Neuronal stem cell (in vitro differentiated cells): ENCODE measurements around the gene KLF5.

Source experiments
- DNase-seq: peaks from one replicate; pipeline ENCODE4 v3.0.0-alpha.2; 2013; ENCODE audit warnings: low spot score
- H2AFZ ChIP-seq: one replicate; pipeline ENCODE4 v1.6.1; 2013; ENCODE audit warnings: mild to moderate bottlenecking, low read length, inconsistent platforms
- H2AK5ac ChIP-seq: 2 replicates; pipeline ENCODE4 v1.6.1; 2013; ENCODE audit warnings: low read depth, mild to moderate bottlenecking, inconsistent platforms, low read length, moderate library complexity, mixed read lengths
- H2BK120ac ChIP-seq: 2 replicates; pipeline ENCODE4 v1.6.1; 2013; ENCODE audit warnings: low read depth, mild to moderate bottlenecking, inconsistent platforms, low read length, moderate library complexity, mixed read lengths
- H2BK12ac ChIP-seq: one replicate; pipeline ENCODE4 v1.6.1; 2013; ENCODE audit warnings: low read length, inconsistent platforms
- H2BK15ac ChIP-seq: 2 replicates; pipeline ENCODE4 v1.6.1; 2013; ENCODE audit warnings: mild to moderate bottlenecking, low read length, inconsistent platforms, mixed read lengths
- H2BK5ac ChIP-seq: one replicate; pipeline ENCODE4 v1.6.1; 2013; ENCODE audit warnings: inconsistent platforms, mild to moderate bottlenecking, low read length, moderate library complexity
- H3K14ac ChIP-seq: one replicate; pipeline ENCODE4 v1.6.1; 2013; ENCODE audit warnings: low read length, inconsistent platforms
- H3K18ac ChIP-seq: 2 replicates; pipeline ENCODE4 v1.6.1; 2013; ENCODE audit warnings: low read length, inconsistent platforms
- H3K23ac ChIP-seq: 2 replicates; pipeline ENCODE4 v1.6.1; 2013; ENCODE audit warnings: low read depth, mild to moderate bottlenecking, mixed read lengths, low read length, inconsistent platforms; ENCODE audit not compliant: poor library complexity
- H3K27ac ChIP-seq: replicated peaks from 3 replicates; pipeline ENCODE4 v1.5.1; 2013; ENCODE audit warnings: low read length, inconsistent platforms
- H3K27me3 ChIP-seq, 3 experiments: 2 replicates each; pipeline ENCODE4 v1.6.1; 2013; ENCODE audit warnings: low read length in 3 of 3, mild to moderate bottlenecking in 2 of 3, inconsistent platforms in 1 of 3, low read depth in 1 of 3, mixed read lengths in 1 of 3, moderate library complexity in 1 of 3; ENCODE audit not compliant: control insufficient read depth in 3 of 3, insufficient read depth in 3 of 3
- H3K36me3 ChIP-seq, 2 donors: replicated peaks in 1 of 2; 2 replicates each; pipeline ENCODE4 v1.6.1; 2013; ENCODE audit warnings: low read length in 2 of 2; ENCODE audit not compliant: control insufficient read depth in 2 of 2, insufficient read depth in 2 of 2
- H3K4ac ChIP-seq: 2 replicates; pipeline ENCODE4 v1.6.1; 2013; ENCODE audit warnings: inconsistent platforms, mild to moderate bottlenecking, low read length, moderate library complexity
- H3K4me1 ChIP-seq, 2 donors: 1 replicate in 1 of 2; 2 replicates in 1 of 2; pipeline ENCODE4 v1.6.1; 2013; ENCODE audit warnings: low read length in 2 of 2, low read depth in 1 of 2; ENCODE audit not compliant: control insufficient read depth in 2 of 2, insufficient read depth in 1 of 2
- H3K4me2 ChIP-seq: one replicate; pipeline ENCODE4 v1.6.1; 2013; ENCODE audit warnings: mild to moderate bottlenecking, low read length, inconsistent platforms; ENCODE audit not compliant: insufficient read depth, poor library complexity, severe bottlenecking
- H3K4me3 ChIP-seq, 2 donors: 2 replicates each; pipeline ENCODE4 v1.5.1; 2013; ENCODE audit warnings: low read length in 2 of 2, mild to moderate bottlenecking in 2 of 2, inconsistent platforms in 1 of 2, moderate library complexity in 1 of 2
- H3K79me1 ChIP-seq: one replicate; pipeline ENCODE4 v1.6.1; 2013; ENCODE audit warnings: low read depth, mild to moderate bottlenecking, inconsistent platforms, low read length, moderate library complexity
- H3K9ac ChIP-seq: one replicate; pipeline ENCODE4 v1.6.1; 2013; ENCODE audit warnings: mild to moderate bottlenecking, low read depth, low read length, inconsistent platforms; ENCODE audit not compliant: poor library complexity
- H3K9me3 ChIP-seq, 2 donors: replicated peaks in 1 of 2; 2 replicates each; pipeline versions ENCODE3 to v1.6.1; 2013; ENCODE audit warnings: low read length in 2 of 2, mild to moderate bottlenecking in 2 of 2, inconsistent platforms in 1 of 2, low read depth in 1 of 2, mixed read lengths in 1 of 2, moderate library complexity in 1 of 2; ENCODE audit not compliant: control insufficient read depth in 2 of 2, insufficient read depth in 1 of 2
- H4K8ac ChIP-seq: one replicate; pipeline ENCODE4 v1.6.1; 2013; ENCODE audit warnings: low read depth, mild to moderate bottlenecking, inconsistent platforms, low read length, moderate library complexity
- H4K91ac ChIP-seq: one replicate; pipeline ENCODE4 v1.6.1; 2013; ENCODE audit warnings: low read length, low read depth, mild to moderate bottlenecking, inconsistent platforms; ENCODE audit not compliant: poor library complexity
- WGBS, 2 donors: extraction: QIAGEN DNeasy Blood & Tissue Kit; methylation state at CpG; one replicate each; pipeline ENCODE4 v1.1.7; 2013; ENCODE audit warnings: missing lambda C conversion rate in 2 of 2, mixed read lengths in 1 of 2; ENCODE audit not compliant: insufficient read length in 2 of 2, insufficient replicate concordance in 1 of 2; ENCODE audit errors: extremely low coverage in 2 of 2; 5-methylcytosine and 5-hydroxymethylcytosine counted together

KLF5 gene

DNA sequence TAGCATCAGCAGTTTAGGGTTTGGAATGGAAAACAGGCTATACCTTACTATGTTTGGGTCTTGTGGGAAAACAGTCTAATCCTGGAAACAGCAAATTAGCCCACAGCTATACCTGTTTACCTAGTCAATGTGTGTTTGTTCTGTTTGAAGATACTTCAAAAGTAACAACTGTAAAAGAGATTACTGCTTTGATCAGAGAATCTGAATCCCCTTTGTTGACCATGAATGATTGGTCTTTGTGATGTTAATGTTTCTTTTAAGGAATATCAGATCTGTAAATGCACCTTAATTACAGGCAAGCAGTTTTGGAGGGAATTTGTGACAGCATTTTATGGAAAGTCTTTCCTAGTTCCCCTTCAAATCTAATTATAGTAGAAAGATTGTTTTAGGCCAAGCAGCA, 20.7 kb upstream of the KLF5 start:
- H4K91ac ChIP-seq, result no peak overlapping the region
- H3K27me3 ChIP-seq, result no peaks in the 10 kb centered on the region
- no peak overlapping the region for H2BK15ac ChIP-seq
- no peak overlapping the region for H3K9ac ChIP-seq
- H3K9me3 ChIP-seq, result no peaks in the 10 kb centered on the region
- H2AK5ac ChIP-seq, result no peak overlapping the region
- H3K4me3 ChIP-seq, result no peak overlapping the region
- H3K4ac ChIP-seq, result no peak overlapping the region
- H2AFZ ChIP-seq, result no peak overlapping the region
- no peaks in the 10 kb centered on the region for H3K4me1 ChIP-seq
- no peaks in the 10 kb centered on the region for H3K79me1 ChIP-seq
- H4K8ac ChIP-seq, result no peak overlapping the region
- DNase-seq, result no peak
- H3K14ac ChIP-seq, result no peak overlapping the region
- no peak overlapping the region for H3K23ac ChIP-seq
- no peak overlapping the region for H3K4me2 ChIP-seq
- H2BK12ac ChIP-seq, result no peak overlapping the region
- H3K18ac ChIP-seq, result no peak overlapping the region
- H3K36me3 ChIP-seq, result no peaks in the 10 kb centered on the region
- H3K27ac ChIP-seq, result no peak overlapping the region
- H2BK5ac ChIP-seq, result no peak overlapping the region
- no peak overlapping the region for H2BK120ac ChIP-seq

DNA sequence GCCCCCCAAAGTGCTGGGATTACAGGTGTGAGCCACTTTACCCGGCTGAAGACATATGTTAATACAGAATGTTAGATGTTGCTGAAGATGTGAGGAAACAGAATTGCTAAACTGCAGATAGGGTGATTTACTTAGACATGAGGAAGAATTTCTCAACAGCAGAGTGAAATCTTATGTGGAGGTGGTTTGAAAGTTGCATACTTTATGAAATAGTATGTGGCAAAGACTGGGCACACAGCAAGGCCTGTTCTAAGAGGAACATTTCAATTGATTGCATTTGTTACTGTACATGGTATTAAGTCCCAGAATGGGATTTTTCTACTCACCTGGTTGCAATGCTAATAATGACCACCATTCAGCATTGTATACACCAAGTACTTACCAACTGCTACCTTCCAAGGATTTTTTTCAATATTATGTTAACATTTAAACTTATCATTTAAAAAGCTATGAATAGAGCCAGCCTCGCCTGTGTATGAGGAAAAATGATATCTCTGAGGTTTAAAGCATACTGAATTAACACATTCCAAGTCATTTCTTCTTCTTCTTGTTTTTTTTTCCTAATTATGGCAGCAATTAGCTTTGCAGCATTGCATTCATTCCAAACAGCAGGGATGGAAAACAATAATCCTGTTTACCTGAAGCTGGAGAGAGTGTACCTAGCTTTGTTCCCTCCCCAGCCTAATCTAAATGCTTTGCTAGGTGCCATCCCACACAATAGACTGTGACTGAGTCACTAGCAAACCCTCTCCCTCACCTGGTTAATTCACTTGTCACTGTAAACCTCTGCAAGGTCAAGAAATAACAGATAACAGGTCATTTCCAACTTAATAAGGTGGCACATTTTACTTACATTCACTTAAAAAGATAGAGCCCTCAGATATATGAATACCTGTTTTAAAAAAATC, 19.4 kb upstream of the KLF5 start:
- H2BK120ac ChIP-seq, result no peak overlapping the region
- H4K8ac ChIP-seq, result no peak overlapping the region
- no peak overlapping the region for H3K4me3 ChIP-seq
- no peak for DNase-seq
- H3K23ac ChIP-seq, result no peak overlapping the region
- H3K79me1 ChIP-seq, result no peaks in the 10 kb centered on the region
- H3K36me3 ChIP-seq, result no peaks in the 10 kb centered on the region
- WGBS, 2 donors, result no CpG with 5 or more reads among the region's 2 CpGs
- H3K4me1 ChIP-seq, result no peaks in the 10 kb centered on the region
- H3K4ac ChIP-seq, result no peak overlapping the region
- no peak overlapping the region for H2BK12ac ChIP-seq
- no peak overlapping the region for H3K4me2 ChIP-seq
- H4K91ac ChIP-seq, result no peak overlapping the region
- H2AFZ ChIP-seq, result no peak overlapping the region
- H2BK5ac ChIP-seq, result no peak overlapping the region
- no peak overlapping the region for H2BK15ac ChIP-seq
- no peak overlapping the region for H3K18ac ChIP-seq
- no peaks in the 10 kb centered on the region for H3K9me3 ChIP-seq
- no peaks in the 10 kb centered on the region for H3K27me3 ChIP-seq
- H2AK5ac ChIP-seq, result no peak overlapping the region
- no peak overlapping the region for H3K27ac ChIP-seq
- no peak overlapping the region for H3K14ac ChIP-seq
- no peak overlapping the region for H3K9ac ChIP-seq

DNA sequence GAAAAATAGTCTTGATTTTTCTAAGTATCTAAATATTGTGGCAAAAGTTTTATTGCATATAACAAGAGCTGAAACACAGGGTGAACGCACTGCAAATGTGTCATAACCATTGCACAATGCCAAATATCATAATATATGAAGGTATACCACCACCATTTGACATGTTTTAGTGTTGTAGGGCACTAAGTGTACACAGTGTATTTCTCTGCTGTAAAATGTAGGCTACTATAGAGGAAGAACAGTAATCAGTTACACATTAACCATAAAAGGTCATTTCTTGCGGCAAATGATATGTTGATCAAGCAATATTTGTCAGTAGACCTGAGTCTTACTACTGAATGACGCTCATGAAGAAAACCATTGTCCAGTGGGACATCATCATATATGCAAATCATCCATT, 18.3 kb upstream of the KLF5 start:
- Histone ChIP-seq H2BK5ac (no peak overlapping the region), H4K8ac (no peak overlapping the region), H3K4me1 (no peaks in the 10 kb centered on the region), H2BK15ac (no peak overlapping the region), H3K23ac (no peak overlapping the region), H2BK120ac (no peak overlapping the region), H3K4ac (no peak overlapping the region), H3K27me3 (no peaks in the 10 kb centered on the region), H3K4me2 (no peak overlapping the region), H3K9ac (no peak overlapping the region), H3K36me3 (no peaks in the 10 kb centered on the region), H2AK5ac (no peak overlapping the region), H3K27ac (no peak overlapping the region), H3K4me3 (no peak overlapping the region), H3K18ac (no peak overlapping the region), H3K79me1 (no peaks in the 10 kb centered on the region), H3K14ac (no peak overlapping the region), H2BK12ac (no peak overlapping the region), H2AFZ (no peak overlapping the region), H4K91ac (no peak overlapping the region), H3K9me3 (no peaks in the 10 kb centered on the region)
- WGBS, 2 donors, result no CpG with 5 or more reads among the region's 3 CpGs
- no peak for DNase-seq

DNA sequence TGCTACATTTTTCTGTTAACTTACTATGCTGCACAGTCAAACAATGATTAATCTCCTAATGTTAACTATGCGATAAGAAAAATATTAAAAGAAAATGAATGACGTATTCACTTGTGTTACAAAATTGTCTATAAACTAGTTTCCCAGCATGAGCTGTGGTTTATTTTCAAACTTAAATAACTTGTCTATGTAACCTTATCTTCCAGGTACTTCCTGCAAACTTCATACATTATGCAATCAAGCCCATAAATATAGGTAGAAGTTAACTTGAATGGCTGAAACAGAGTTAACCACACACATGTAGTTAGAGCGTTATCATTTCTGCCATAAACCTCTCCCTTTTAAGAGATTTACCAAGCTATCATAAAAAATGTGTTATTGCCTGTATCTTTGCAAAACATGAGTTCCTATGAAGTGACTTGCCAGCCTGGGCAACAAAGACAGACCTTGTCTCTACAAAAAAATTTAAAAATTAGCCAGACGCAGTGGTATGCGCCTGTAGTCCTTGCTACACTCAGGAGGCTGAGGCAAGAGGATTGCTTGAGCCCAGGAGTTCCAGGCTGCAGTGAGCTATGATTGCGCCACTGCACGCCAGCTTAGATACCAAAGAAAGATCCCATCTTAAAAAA, 17.7 kb upstream of the KLF5 start:
- H3K4ac ChIP-seq, result no peak overlapping the region
- no peak overlapping the region for H3K14ac ChIP-seq
- H4K91ac ChIP-seq, result no peak overlapping the region
- H2BK15ac ChIP-seq, result no peak overlapping the region
- no peaks in the 10 kb centered on the region for H3K4me1 ChIP-seq
- no peak for DNase-seq
- no peak overlapping the region for H3K23ac ChIP-seq
- no peak overlapping the region for H2BK12ac ChIP-seq
- H3K4me2 ChIP-seq, result no peak overlapping the region
- no CpG with 5 or more reads among the region's 7 CpGs for WGBS, 2 donors
- no peak overlapping the region for H2AFZ ChIP-seq
- no peak overlapping the region for H2BK120ac ChIP-seq
- H4K8ac ChIP-seq, result no peak overlapping the region
- no peak overlapping the region for H3K9ac ChIP-seq
- no peaks in the 10 kb centered on the region for H3K36me3 ChIP-seq
- H3K27ac ChIP-seq, result no peak overlapping the region
- H2AK5ac ChIP-seq, result no peak overlapping the region
- H3K4me3 ChIP-seq, result no peak overlapping the region
- H3K18ac ChIP-seq, result no peak overlapping the region
- H3K27me3 ChIP-seq, result no peaks in the 10 kb centered on the region
- H3K79me1 ChIP-seq, result no peaks in the 10 kb centered on the region
- no peaks in the 10 kb centered on the region for H3K9me3 ChIP-seq
- H2BK5ac ChIP-seq, result no peak overlapping the region
